ENCODE results near the gene MN1. TPM values are rescaled to one million over a fixed set of nuclear protein-coding genes. Genes with fewer than 3 reads are reported as not detected.

MN1 gene
- total RNA-seq, 2 donors from 2014 or later: 1.0 to 5.6 TPM

DNA sequence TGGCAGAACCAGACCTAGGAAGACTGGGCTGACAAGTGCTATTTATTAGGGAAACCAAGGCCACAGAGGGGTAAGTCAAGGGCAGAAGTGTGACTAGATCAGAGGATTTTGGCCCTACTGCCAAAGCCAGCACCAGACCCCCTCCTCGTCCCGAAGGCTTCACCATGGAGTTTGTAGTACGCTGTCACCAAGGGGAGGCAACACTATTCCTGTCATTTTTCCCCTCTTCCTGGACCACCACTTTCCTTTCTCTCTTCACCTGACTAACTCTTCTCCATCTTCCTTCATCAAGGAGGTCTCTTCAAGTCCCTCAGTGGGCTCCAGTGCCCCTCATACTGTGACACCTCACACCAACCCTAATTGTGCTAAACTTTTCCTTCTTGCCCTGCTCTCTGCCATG is 34.9 kb downstream of the MN1 start:
- Histone ChIP-seq H3K27ac (no peak overlapping the region), H3K9me3 (no peaks in the 10 kb centered on the region), H3K36me3 (replicated peaks in 1 of 2; ENCODE audit: insufficient read depth in 1 of 2, low read depth in 2 of 2) (no peaks in the 10 kb centered on the region), H3K4me1 (no peaks in the 10 kb centered on the region), H3K4me3 (no peak overlapping the region), H3K27me3 (no peaks in the 10 kb centered on the region)
- intact Hi-C loops (cut with DNase I): no loop called here
- TF ChIP-seq, protein P1, sequence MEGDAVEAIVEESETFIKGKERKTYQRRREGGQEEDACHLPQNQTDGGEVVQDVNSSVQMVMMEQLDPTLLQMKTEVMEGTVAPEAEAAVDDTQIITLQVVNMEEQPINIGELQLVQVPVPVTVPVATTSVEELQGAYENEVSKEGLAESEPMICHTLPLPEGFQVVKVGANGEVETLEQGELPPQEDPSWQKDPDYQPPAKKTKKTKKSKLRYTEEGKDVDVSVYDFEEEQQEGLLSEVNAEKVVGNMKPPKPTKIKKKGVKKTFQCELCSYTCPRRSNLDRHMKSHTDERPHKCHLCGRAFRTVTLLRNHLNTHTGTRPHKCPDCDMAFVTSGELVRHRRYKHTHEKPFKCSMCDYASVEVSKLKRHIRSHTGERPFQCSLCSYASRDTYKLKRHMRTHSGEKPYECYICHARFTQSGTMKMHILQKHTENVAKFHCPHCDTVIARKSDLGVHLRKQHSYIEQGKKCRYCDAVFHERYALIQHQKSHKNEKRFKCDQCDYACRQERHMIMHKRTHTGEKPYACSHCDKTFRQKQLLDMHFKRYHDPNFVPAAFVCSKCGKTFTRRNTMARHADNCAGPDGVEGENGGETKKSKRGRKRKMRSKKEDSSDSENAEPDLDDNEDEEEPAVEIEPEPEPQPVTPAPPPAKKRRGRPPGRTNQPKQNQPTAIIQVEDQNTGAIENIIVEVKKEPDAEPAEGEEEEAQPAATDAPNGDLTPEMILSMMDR (IDR thresholded peaks at IDR 0.05): no peak
- no peak for TF ChIP-seq POLR2A (IDR thresholded peaks at IDR 0.05)
- no peak for DNase-seq
- 98 to 100% methylated on average over 3 of the region's 3 CpGs for WGBS, 2 donors
- no peak for ATAC-seq

DNA sequence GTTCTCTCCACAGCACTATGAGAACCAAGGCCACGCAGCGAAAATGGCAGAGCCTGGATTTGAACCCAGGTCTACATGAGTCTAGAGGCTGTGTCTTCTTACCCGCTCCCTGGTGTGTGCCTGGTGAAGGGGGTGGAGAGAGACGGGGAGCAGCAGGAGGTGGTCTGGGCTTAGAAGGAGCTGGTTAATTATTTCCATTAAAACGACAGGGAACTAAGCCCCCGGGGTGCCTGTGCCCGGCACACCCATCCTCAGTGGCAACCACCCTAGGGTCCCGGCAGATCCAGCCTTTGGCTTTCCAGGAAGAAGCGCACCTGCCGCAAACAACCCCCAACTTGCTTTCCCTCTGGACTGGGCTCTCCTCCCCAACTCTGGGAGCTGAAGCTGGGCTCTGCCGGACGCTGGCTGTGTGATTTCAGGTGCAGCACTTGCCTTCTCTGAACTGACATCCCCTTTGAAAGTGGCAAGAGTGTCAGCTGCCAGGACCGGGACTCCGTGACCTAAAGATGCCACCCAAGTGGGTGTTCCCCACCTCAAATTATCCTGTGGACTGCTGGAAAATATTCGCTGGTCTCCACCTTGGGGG is 35.8 kb downstream of the MN1 start:
- no peaks in the 10 kb centered on the region for H3K27me3 ChIP-seq
- TF ChIP-seq POLR2A (IDR thresholded peaks at IDR 0.05): no peak
- TF ChIP-seq, protein P1 (IDR thresholded peaks at IDR 0.05): no peak
- H3K4me3 ChIP-seq: no peak overlapping the region
- no peaks in the 10 kb centered on the region for H3K36me3 ChIP-seq (replicated peaks in 1 of 2; ENCODE audit: insufficient read depth in 1 of 2, low read depth in 2 of 2)
- no peak overlapping the region for H3K27ac ChIP-seq
- no peak for ATAC-seq
- intact Hi-C loops (cut with DNase I): no loop called here
- DNase-seq: no peak
- WGBS, 2 donors: 77 to 80% methylated on average over 4 to 15 of the region's 15 CpGs
- H3K4me1 ChIP-seq: no peaks in the 10 kb centered on the region
- no peaks in the 10 kb centered on the region for H3K9me3 ChIP-seq

DNA sequence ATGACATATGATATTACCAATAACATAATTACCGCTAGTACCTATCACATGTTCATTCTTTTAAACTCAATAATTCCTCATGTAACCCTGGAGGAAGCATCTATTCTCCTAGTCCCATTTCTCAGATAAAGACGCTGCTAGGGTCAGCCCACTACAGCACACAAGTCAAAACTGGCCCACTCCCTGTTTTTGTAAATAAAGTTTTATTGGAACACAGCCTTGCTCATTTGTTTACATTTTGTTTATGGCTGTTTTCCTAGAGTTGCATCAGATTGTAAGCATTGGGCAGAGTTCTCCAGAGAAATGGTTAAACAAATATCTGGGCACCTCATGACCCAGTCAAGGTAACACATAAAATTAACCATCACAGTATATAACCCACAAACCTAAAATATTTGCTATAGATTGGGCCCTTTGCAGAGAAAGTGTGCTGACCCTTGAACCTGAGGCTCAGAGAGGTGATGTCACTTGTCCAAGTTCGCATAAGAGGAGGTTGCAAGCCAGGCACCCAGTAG is 36.8 kb downstream of the MN1 start:
- TF ChIP-seq POLR2A (IDR thresholded peaks at IDR 0.05): no peak
- intact Hi-C loops (cut with DNase I): no loop called here
- H3K27me3 ChIP-seq: no peaks in the 10 kb centered on the region
- H3K27ac ChIP-seq: no peak overlapping the region
- H3K9me3 ChIP-seq: no peaks in the 10 kb centered on the region
- ATAC-seq (no peak), DNase-seq (no peak)
- 90 to 95% methylated on average over 3 of the region's 3 CpGs for WGBS, 2 donors
- no peaks in the 10 kb centered on the region for H3K36me3 ChIP-seq (replicated peaks in 1 of 2; ENCODE audit: insufficient read depth in 1 of 2, low read depth in 2 of 2)
- no peaks in the 10 kb centered on the region for H3K4me1 ChIP-seq
- H3K4me3 ChIP-seq: no peak overlapping the region

DNA sequence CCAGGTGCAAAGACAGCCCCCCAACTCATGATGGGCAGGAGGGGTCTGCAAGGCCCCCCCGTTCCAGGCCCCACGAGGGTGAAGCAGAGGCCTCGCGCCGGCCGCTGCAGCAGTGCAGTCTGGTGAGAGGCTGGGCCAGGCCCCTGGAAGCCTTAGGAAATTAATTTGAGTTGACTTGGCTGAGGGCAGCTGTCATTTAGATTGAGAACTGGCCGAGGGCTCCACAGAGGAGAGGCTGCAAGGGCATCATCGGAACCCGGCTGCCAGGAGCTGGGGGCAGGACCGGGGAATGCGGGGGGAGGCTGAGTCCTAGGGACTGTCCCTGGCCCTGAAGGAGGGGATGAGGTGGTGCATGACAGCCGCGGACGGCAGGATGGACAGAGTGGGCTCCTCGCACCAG is 39.9 kb downstream of the MN1 start:
- Histone ChIP-seq H3K9me3 (no peaks in the 10 kb centered on the region), H3K27me3 (no peaks in the 10 kb centered on the region), H3K36me3 (replicated peaks in 1 of 2; ENCODE audit: insufficient read depth in 1 of 2, low read depth in 2 of 2) (no peaks in the 10 kb centered on the region), H3K4me1 (no peaks in the 10 kb centered on the region), H3K4me3 (no peak overlapping the region), H3K27ac (no peak overlapping the region)
- intact Hi-C loops (cut with DNase I): no loop called here
- WGBS, 2 donors: 78 to 82% methylated on average over 7 to 15 of the region's 15 CpGs
- TF ChIP-seq POLR2A (IDR thresholded peaks at IDR 0.05): no peak
- TF ChIP-seq, protein P1 (IDR thresholded peaks at IDR 0.05): no peak
- no peak for DNase-seq
- no peak for ATAC-seq

DNA sequence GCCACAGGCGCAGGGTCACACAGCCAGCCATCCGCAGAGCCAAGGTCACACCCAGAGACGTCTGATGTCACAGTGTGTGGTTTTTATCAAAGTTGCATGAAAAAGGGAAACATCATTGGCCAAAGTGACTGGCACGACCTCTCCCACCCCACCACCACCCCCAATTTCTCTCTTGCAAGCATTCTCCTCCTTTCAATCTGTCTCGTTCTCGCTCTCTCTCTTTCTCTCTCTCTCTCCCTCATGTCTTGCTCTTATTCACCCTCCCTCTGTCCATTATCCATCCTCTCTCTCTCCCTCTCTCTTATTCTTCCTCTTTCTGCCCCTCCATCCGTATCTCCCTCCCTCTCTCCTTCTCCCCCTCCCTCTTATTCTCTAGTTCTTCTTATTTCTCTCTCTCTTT is 40.6 kb downstream of the MN1 start:
- intact Hi-C loops (cut with DNase I): no loop called here
- Histone ChIP-seq H3K9me3 (no peaks in the 10 kb centered on the region), H3K36me3 (replicated peaks in 1 of 2; ENCODE audit: insufficient read depth in 1 of 2, low read depth in 2 of 2) (no peaks in the 10 kb centered on the region), H3K4me1 (no peaks in the 10 kb centered on the region), H3K27me3 (no peaks in the 10 kb centered on the region), H3K27ac (no peak overlapping the region), H3K4me3 (no peak overlapping the region)
- no peak for ATAC-seq
- no peak for DNase-seq
- 62 to 68% methylated on average over 7 of the region's 7 CpGs for WGBS, 2 donors
- TF ChIP-seq, protein P1 (IDR thresholded peaks at IDR 0.05): no peak
- no peak for TF ChIP-seq POLR2A (IDR thresholded peaks at IDR 0.05)
